Mononuclear cell (primary cell): ENCODE data around the gene PTN. TPM values are rescaled to one million over a fixed set of nuclear protein-coding genes. Genes with fewer than 3 reads are reported as not detected.
"Not testable (repeated sequence)": the region's sequence is repeated elsewhere in the genome, so short reads cannot be mapped to it uniquely, and the experiment has no call there.

Source experiments
- H3K27me3 ChIP-seq: 2 replicates; pipeline ENCODE4 v1.6.0; 2011; ENCODE audit warnings: low read length, control low read depth; ENCODE audit not compliant: insufficient read depth
- H3K4me1 ChIP-seq: 2 replicates; pipeline ENCODE4 v1.5.1; 2011; ENCODE audit warnings: mild to moderate bottlenecking, low read length, control low read depth; ENCODE audit not compliant: insufficient read depth
- H3K4me3 ChIP-seq: 2 replicates; pipeline ENCODE4 v1.5.1; 2011; ENCODE audit warnings: mild to moderate bottlenecking, low read length, moderate library complexity
- H3K9me3 ChIP-seq: 2 replicates; pipeline ENCODE4 v1.5.1; 2011; ENCODE audit warnings: low read depth, mild to moderate bottlenecking, control low read depth, low read length
- total RNA-seq: library from RNA; depleted of rRNA; stranded (reverse); fragments of >200 nt; gene quantifications from one replicate; pipeline ENCODE4 v1.2.3, GENCODE V29; 2012

Gene PTN
- total RNA-seq, 1 donor: not detected

DNA sequence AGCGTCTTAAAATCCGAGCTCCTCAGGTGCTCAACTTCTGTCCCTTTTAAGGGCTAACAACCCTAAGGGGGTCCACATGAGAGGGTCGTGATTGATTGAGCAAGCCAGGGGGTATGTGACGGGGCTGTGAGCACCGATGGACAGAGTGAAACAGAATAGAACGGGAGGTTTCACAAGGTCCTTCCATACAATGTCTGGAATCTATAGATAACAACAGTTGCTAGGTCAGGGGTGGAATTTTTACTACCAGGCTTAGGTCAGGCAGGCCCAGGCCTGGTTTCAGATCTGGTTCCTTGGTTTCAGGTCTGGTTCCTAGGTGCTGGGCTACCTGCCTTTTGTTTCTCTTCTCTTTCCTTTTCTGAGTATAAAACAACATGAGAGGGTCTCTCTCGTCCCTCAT, 80.9 kb downstream of the PTN start:
- H3K4me1 ChIP-seq: no peaks in the 10 kb centered on the region
- H3K27me3 ChIP-seq: no peaks in the 10 kb centered on the region
- H3K4me3 ChIP-seq: no peak overlapping the region
- H3K9me3 ChIP-seq: peaks cover 6% of the 10 kb centered on the region

DNA sequence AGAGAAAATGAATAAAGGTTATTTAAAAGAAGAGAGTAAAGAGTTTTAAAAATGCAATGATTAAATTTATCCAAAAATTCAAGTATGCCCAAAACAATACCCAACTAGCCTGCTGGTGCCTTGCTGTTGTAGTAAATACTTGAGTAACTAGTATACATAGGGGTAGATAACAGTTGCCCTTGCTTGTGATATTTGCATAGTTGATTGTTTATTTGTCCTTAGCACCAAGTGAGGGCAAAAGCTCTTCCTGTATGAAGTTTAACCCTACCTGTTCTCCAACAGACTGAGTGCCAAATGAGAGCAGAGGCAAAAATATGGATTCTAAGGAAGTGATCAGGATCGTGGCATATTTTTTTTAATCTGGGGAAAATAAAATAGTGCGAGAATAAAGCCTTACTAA, 85.0 kb downstream of the PTN start:
- H3K4me3 ChIP-seq: no peak overlapping the region
- H3K9me3 ChIP-seq: peaks cover 10% of the 10 kb centered on the region
- H3K27me3 ChIP-seq: no peaks in the 10 kb centered on the region
- H3K4me1 ChIP-seq: no peaks in the 10 kb centered on the region

DNA sequence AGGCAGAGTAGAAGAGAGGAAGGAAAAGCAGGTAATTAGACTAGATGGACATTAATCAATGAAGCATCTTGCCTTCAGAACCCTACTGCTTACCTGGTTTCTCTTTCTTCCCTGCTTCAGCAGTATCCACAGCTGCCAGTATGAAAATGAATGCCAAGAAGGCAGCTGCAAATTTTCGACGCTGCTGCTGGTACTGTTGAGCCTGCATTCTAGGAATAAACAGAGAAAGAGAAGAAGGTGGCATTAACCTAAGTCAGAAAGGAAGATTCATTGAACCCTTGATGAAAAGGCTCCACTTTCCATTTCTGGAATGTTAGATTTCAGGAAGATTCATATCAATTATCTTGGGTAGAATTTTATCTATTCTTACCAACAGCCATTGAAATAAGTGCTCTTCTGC, 88.8 kb downstream of the PTN start:
- H3K27me3 ChIP-seq: no peaks in the 10 kb centered on the region
- no peak overlapping the region for H3K4me3 ChIP-seq
- H3K4me1 ChIP-seq: no peaks in the 10 kb centered on the region
- H3K9me3 ChIP-seq: peaks cover 7% of the 10 kb centered on the region

DNA sequence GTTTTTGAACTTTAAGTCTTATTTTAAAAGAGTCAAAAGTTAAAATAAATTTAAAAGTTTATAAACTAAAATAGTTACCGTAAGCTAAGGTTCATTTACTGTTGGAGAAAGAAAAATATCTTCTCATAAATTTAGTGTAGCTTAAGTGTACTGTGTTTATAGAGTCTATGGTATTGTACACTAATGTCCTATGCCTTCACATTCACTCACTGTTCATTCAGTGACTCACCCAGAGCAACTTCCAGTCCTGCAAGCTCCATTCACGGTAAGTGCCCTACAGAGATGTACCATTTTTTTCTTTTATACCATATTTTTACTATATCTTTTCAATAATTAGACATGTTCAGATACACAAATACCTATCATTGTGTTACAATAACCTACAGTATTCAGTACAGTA, 97.6 kb downstream of the PTN start:
- no peak overlapping the region for H3K4me3 ChIP-seq
- no peaks in the 10 kb centered on the region for H3K27me3 ChIP-seq
- H3K9me3 ChIP-seq: no peaks in the 10 kb centered on the region

DNA sequence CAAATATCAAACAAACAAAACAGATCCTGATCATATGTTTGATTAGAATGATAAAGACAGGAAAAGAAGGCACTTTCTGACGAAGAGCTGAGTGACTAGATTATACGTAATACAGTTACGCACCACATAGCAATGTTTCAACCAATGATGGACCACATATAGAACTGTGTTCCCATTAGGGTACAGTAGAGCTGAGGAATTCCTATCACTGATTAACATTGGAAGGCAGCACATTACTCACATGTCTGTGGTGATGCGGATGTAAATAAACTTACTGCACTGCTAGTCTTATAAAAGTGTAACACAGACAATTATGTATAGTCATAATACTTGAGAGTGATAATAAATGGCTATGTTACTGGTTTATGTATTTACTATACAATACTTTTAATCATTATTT, 98.3 kb downstream of the PTN start:
- no peaks in the 10 kb centered on the region for H3K9me3 ChIP-seq
- no peak overlapping the region for H3K4me3 ChIP-seq
- no peaks in the 10 kb centered on the region for H3K27me3 ChIP-seq
- H3K4me1 ChIP-seq: no peaks in the 10 kb centered on the region

More for the DNA sequence above, 97.6 kb downstream of the PTN start:
- no peaks in the 10 kb centered on the region for H3K4me1 ChIP-seq

DNA sequence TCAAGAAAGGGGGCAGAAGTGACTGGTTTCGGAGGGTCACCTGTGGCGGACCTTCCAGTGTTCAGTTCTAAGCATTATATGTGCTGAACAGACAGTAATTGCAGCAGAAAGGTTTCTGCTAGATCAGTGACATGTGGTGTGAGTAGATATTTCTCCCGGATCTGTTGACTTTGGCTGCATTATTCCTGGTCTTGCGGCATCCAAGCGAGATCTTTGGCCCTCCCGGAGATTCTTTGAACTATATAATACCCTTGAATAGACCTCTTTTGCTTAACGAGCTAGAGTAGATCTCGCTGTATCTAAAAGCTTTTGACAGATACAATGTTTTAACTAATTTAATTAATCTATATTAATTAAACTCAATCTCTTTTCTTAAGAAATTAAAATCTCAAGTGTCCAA, 99.8 kb downstream of the PTN start:
- Histone ChIP-seq H3K4me3 (no peak overlapping the region), H3K27me3 (no peaks in the 10 kb centered on the region), H3K4me1 (no peaks in the 10 kb centered on the region), H3K9me3 (no peaks in the 10 kb centered on the region)

DNA sequence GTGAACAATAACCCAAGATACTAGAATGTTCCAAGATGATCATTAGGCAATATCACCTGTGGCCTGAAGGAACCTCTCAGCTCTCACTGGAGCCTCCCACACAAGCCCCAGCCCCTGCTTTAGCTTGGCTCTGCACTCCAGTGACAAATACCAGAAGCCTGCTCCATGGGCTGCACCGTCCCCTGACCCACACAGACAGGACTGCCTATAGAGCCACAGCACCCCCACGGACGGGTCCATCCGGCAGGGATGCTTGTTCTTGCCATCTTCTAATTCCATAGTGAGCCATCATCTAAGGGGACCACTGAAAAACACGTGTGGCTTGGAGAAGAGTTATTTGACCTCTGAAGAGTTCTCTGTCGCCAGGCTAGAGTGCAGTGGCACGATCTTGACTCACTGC, 100.9 kb downstream of the PTN start:
- H3K4me3 ChIP-seq: no peak overlapping the region
- no peaks in the 10 kb centered on the region for H3K4me1 ChIP-seq
- H3K27me3 ChIP-seq: no peaks in the 10 kb centered on the region
- no peaks in the 10 kb centered on the region for H3K9me3 ChIP-seq

DNA sequence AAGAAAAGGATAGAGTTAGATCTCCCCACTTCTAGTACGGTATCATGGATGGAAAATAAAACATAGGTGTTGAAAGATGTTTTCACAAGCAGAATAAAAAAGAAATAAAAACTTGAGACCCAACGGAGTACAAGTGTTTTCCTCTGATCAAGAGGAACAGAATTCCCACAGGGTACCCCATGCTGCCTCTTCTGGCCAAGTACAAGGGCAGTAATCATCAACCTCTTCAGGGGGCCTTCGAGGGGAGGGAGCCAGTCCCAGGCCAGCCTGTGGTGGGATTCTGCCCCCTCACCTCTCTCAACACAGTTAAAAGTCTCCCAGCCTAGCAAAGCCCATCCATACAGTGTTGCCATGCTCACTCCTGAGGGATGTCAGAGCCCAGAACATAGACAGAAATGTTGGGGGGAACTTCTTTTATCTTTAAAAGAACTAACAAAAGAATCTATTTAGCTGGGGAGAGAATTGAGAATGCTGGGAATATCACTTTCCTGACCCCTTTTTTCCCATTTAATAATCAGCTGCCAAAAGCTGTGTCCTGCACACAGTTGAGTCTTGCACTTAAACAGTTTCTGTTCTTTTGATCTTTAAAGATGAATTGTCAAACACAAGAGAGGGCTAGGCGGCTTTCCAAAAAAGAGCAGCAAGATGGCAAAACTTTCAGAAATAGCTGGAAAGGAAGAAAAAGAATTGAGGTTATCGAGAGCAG, 101.7 kb downstream of the PTN start:
- Histone ChIP-seq H3K4me3 (no peak overlapping the region), H3K9me3 (no peaks in the 10 kb centered on the region), H3K27me3 (no peaks in the 10 kb centered on the region)

DNA sequence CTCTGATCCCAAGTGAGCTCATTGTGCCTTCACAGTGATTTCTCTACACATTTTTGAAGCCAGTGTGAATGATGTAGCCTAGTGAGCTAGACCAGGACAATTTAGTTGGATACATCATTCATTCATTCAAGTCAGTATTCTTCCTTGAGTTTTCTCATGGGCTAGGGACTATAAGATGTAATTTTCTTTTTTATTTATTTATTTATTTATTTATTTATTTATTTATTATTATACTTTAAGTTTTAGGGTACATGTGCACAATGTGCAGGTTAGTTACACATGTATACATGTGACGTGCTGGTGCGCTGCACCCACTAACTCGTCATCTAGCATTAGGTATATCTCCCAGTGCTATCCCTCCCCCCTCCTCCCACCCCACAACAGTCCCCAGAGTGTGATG, 104.3 kb downstream of the PTN start:
- not testable (repeated sequence) for H3K27me3 ChIP-seq, H3K9me3 ChIP-seq, H3K4me1 ChIP-seq, H3K4me3 ChIP-seq

More for the DNA sequence above, 101.7 kb downstream of the PTN start:
- H3K4me1 ChIP-seq: no peaks in the 10 kb centered on the region

DNA sequence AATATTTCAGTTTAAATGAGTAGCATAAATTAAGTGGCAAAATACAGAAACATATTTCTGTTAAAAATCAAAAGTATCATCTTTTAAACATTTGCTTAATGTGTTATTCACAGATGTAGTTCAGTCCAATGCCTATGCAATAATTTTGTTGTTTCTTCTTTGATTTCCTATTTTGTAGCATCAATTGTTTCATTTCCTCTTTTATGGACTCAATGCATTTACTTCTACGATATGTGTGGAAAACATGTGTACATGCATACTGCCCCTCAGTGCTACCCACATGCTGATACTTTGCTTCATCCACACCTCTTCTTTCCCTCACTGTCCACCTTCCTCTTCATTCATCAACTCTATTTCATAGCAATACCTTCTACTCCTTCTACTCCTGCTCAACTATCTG, 108.1 kb downstream of the PTN start:
- H3K4me3 ChIP-seq: no peak overlapping the region
- H3K27me3 ChIP-seq: no peaks in the 10 kb centered on the region

DNA sequence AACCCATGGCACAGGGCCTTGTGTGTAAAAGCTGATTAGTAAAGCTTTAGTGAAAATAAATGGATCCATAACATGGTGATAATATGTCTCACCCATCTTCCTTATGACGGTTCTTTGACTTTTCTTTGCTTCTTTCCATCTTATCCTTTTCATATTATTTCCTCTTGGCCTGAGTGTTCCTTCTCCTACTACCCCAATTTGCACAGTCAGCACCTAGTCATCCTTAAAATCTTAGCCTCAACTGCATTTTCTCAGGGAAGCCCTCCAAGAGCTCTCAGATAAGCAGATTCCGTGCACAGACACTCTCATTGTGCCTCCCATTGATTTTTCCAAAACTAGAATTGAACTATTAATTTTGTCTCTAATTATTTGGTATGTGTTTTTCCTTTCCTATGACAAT, 112.4 kb downstream of the PTN start:
- H3K9me3 ChIP-seq: no peaks in the 10 kb centered on the region
- H3K4me1 ChIP-seq: no peaks in the 10 kb centered on the region
- no peak overlapping the region for H3K4me3 ChIP-seq
- H3K27me3 ChIP-seq: no peaks in the 10 kb centered on the region

More for the DNA sequence above, 108.1 kb downstream of the PTN start:
- Histone ChIP-seq H3K9me3 (no peaks in the 10 kb centered on the region), H3K4me1 (no peaks in the 10 kb centered on the region)

DNA sequence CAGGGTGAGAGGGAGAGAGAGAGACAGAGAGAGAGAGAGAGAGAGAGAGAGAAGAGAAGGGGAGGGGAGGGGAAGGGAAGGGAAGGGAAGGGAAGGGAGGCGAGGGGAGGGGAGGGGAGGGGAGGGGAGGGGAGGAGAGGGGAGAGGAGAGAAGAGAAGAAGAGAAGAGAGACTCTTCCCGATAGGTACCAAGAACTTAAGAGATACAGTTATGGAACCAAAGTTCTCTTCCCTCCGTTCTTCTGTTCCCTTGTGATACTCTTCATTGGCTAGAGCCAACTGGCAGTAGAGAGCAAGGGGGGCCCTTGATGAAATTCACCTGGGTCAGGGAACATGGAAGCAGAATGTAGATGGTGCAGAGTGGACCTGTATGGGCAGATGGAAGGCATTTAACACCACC, 122.1 kb downstream of the PTN start:
- no peaks in the 10 kb centered on the region for H3K4me1 ChIP-seq
- H3K27me3 ChIP-seq: no peaks in the 10 kb centered on the region
- H3K4me3 ChIP-seq: no peak overlapping the region
- H3K9me3 ChIP-seq: no peaks in the 10 kb centered on the region

DNA sequence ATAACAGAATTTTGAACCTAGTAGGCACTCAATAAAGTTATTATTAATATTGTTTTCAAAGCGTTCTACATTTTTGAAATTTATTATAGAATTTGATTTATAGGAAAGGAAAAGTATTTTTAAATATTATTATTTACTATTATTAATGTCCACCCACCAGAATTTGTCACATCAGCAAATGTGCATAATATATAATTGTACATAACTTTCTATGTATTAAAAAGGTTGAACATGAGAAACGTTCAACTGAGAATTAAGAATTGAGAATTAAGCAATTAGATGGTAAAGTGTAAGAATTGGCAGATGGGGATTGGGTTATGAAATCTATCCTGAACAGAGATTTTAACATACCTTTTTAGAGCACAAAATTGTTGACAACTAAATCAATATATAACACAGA, 129.8 kb downstream of the PTN start:
- no peak overlapping the region for H3K4me3 ChIP-seq
- H3K9me3 ChIP-seq: peaks cover 2% of the 10 kb centered on the region
- H3K4me1 ChIP-seq: no peaks in the 10 kb centered on the region
- no peaks in the 10 kb centered on the region for H3K27me3 ChIP-seq

DNA sequence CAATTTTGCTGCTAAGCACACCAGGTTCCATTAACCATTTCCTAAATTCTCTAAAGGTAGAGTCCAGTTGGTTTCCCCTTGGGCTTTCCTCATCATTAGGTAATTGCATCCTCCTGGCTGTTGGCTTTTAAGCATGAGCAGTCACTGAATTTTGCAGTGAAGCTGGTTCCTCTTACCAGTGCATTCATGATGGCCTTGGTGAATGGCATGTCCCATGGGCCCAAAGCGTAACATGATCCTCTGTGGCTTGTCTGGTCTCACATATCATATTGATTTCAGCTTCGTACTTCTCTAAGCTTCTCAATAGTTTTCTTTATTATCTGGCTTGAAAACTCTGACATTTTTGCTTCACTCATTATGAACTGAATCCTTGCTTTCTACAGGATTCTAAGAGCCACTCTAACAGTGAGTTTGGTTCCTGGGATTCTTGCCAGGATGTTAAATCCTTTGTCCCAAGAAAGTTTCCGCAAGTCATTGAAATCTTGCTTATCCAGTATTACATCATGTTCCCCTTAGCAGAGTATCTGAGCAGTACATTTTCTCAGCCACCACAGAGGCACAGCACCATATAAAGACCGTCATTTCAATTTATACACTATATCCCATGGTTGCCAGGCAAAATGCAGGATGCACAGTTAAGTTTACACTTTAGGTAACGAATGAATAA, 134.2 kb downstream of the PTN start:
- Histone ChIP-seq H3K27me3 (no peaks in the 10 kb centered on the region), H3K4me3 (no peak overlapping the region), H3K4me1 (no peaks in the 10 kb centered on the region), H3K9me3 (peaks cover 5% of the 10 kb centered on the region)

DNA sequence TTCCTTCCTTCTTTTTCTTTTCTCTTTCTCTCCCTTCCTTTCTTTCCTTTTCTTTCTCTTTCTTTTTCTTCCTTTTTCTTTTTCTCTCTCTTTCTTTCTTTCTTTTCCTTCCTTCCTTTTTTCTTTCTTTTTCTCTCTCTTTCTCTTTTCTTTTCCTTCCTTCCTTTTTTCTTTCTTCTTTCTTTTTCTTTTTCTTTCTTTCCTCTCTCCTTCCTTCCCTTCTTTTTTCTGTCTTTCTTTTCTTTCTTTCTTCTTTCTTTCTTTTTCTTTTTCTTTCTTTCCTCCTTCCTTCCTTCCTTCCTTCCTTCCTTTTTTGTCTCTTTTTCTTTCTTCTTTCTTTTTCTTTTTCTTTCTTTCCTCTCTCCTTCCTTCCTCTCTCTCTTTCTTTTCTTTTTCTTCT, 136.8 kb downstream of the PTN start:
- Histone ChIP-seq H3K9me3 (peaks cover 5% of the 10 kb centered on the region), H3K4me1 (no peaks in the 10 kb centered on the region), H3K4me3 (no peak overlapping the region), H3K27me3 (no peaks in the 10 kb centered on the region)

DNA sequence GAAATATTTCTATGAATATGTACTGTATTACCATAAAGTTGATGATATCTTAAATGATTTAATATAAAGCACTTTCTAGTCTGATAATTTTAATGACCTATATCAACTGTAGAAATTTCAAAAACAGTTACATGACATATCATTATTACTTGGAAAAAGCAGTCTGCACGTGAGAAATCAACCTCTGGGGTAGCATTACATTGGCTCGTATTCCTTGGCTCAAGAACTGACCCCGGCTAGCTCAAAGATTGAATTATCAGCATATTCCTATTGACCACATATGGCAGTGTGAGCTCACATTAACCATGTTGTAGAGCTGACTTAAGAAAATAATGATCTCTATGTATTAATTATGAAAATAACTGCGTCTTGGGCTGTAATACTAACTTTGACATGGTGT, 139.3 kb downstream of the PTN start:
- Histone ChIP-seq H3K27me3 (no peaks in the 10 kb centered on the region), H3K9me3 (peaks cover 5% of the 10 kb centered on the region), H3K4me3 (no peak overlapping the region), H3K4me1 (no peaks in the 10 kb centered on the region)
